CD14-positive monocyte (primary cell): ENCODE results near the gene FOXG1. TPM values are rescaled to one million over a fixed set of nuclear protein-coding genes. Genes with fewer than 3 reads are reported as not detected.
A peak's percentile ranks its signal among the peaks of the same experiment; 100 is the strongest.

Source experiments
- DNase-seq, 3 donors: peaks; one replicate each; pipeline ENCODE4 v3.0.0-alpha.2; 2011 to 2022
- H2AFZ ChIP-seq: 2 replicates; pipeline ENCODE4 v1.6.0; 2012; ENCODE audit warnings: mild to moderate bottlenecking, low read depth, low read length, inconsistent platforms; ENCODE audit not compliant: insufficient read depth, poor library complexity, severe bottlenecking
- H3K27ac ChIP-seq, 2 donors: 1 replicate in 1 of 2; 2 replicates in 1 of 2; pipeline ENCODE4 v1.5.1; 2012 to 2013; ENCODE audit warnings: low read length in 2 of 2, control low read depth in 1 of 2, inconsistent platforms in 1 of 2, low read depth in 1 of 2, mild to moderate bottlenecking in 1 of 2
- H3K27me3 ChIP-seq, 2 donors: one replicate each; pipeline versions ENCODE4 v1.6.0 to v1.6.1; 2011 to 2013; ENCODE audit warnings: low read length in 2 of 2; ENCODE audit not compliant: control insufficient read depth in 2 of 2, insufficient read depth in 2 of 2
- H3K36me3 ChIP-seq, 2 donors: replicated peaks in 1 of 2; 1 replicate in 1 of 2; 2 replicates in 1 of 2; pipeline versions ENCODE4 v1.5.1 to v1.6.1; 2012 to 2013; ENCODE audit warnings: low read length in 2 of 2, control low read depth in 1 of 2, inconsistent platforms in 1 of 2, mild to moderate bottlenecking in 1 of 2; ENCODE audit not compliant: insufficient read depth in 2 of 2, control insufficient read depth in 1 of 2
- H3K4me1 ChIP-seq, 2 donors: 1 replicate in 1 of 2; 2 replicates in 1 of 2; pipeline versions ENCODE4 v1.5.1 to v1.6.1; 2012 to 2013; ENCODE audit warnings: low read length in 2 of 2, control low read depth in 1 of 2, inconsistent platforms in 1 of 2, mild to moderate bottlenecking in 1 of 2, moderate library complexity in 1 of 2; ENCODE audit not compliant: insufficient read depth in 2 of 2, control insufficient read depth in 1 of 2
- H3K4me2 ChIP-seq: replicated peaks from 2 replicates; pipeline ENCODE3; 2012; ENCODE audit warnings: low read length, moderate library complexity, mild to moderate bottlenecking; ENCODE audit not compliant: poor library complexity, severe bottlenecking; ENCODE audit errors: extremely low read depth
- H3K4me3 ChIP-seq, 3 experiments: fragments of 200-600 bp in 1 of 3; sonication (generic) in 1 of 3; replicated peaks in 1 of 3; 1 replicate in 2 of 3; 2 replicates in 1 of 3; pipeline ENCODE4 v1.5.1; 2011 to 2013; ENCODE audit warnings: low read length in 3 of 3, mild to moderate bottlenecking in 3 of 3, control low read depth in 2 of 3, low read depth in 2 of 3, inconsistent platforms in 1 of 3, moderate library complexity in 1 of 3
- H3K79me2 ChIP-seq: 2 replicates; pipeline ENCODE4 v1.6.0; 2012; ENCODE audit warnings: mild to moderate bottlenecking, control low read depth, inconsistent platforms, low read length, moderate library complexity; ENCODE audit not compliant: insufficient read depth
- H3K9ac ChIP-seq: 2 replicates; pipeline ENCODE4 v1.6.0; 2017; ENCODE audit warnings: low read length, mild to moderate bottlenecking; ENCODE audit not compliant: insufficient read depth, poor library complexity, severe bottlenecking
- H3K9me3 ChIP-seq, 2 donors: replicated peaks in 1 of 2; 1 replicate in 1 of 2; 2 replicates in 1 of 2; pipeline versions ENCODE4 v1.5.1 to v1.6.1; 2012 to 2013; ENCODE audit warnings: low read length in 2 of 2, control low read depth in 1 of 2; ENCODE audit not compliant: control insufficient read depth in 1 of 2, insufficient read depth in 1 of 2
- H4K20me1 ChIP-seq: 2 replicates; pipeline ENCODE4 v1.6.0; 2012; ENCODE audit warnings: mild to moderate bottlenecking, low read length, control low read depth, moderate library complexity; ENCODE audit not compliant: insufficient read depth
- H3K27ac Mint-ChIP-seq, 7 donors: one replicate each; pipeline ENCODE4 v1.8.0; 2020; ENCODE audit warnings: mild to moderate bottlenecking in 7 of 7, mixed read lengths in 7 of 7, moderate library complexity in 6 of 7, inconsistent platforms in 2 of 7
- H3K27me3 Mint-ChIP-seq, 3 donors: one replicate each; pipeline ENCODE4 v1.8.0; 2021 to 2022; ENCODE audit warnings: low read depth in 3 of 3, mild to moderate bottlenecking in 3 of 3, mixed read lengths in 3 of 3, moderate library complexity in 3 of 3, inconsistent platforms in 1 of 3
- H3K36me3 Mint-ChIP-seq, 2 donors: one replicate each; pipeline ENCODE4 v1.8.0; 2020; ENCODE audit warnings: mixed read lengths in 2 of 2, inconsistent platforms in 1 of 2, mild to moderate bottlenecking in 1 of 2
- H3K4me1 Mint-ChIP-seq: one replicate; pipeline ENCODE4 v1.8.0; 2020; ENCODE audit warnings: mild to moderate bottlenecking, mixed read lengths
- H3K4me3 Mint-ChIP-seq, 2 donors: one replicate each; pipeline ENCODE4 v1.8.0; 2020; ENCODE audit warnings: mild to moderate bottlenecking in 2 of 2, mixed read lengths in 2 of 2, moderate library complexity in 1 of 2
- H3K9me3 Mint-ChIP-seq, 7 donors: one replicate each; pipeline ENCODE4 v1.8.0; 2020 to 2022; ENCODE audit warnings: mixed read lengths in 7 of 7, mild to moderate bottlenecking in 6 of 7, moderate library complexity in 6 of 7, inconsistent platforms in 2 of 7
- CTCF ChIP-seq: fragments of 200-600 bp; IDR thresholded peaks from one replicate; pipeline ENCODE4 v1.8.0; 2022; ENCODE audit warnings: antibody characterized with exemption, mild to moderate bottlenecking
- WGBS: methylation state at CpG from one replicate; pipeline ENCODE4 v1.1.5; 2013; ENCODE audit warnings: missing lambda C conversion rate; ENCODE audit not compliant: insufficient coverage; 5-methylcytosine and 5-hydroxymethylcytosine counted together
- intact Hi-C, 2 donors: fragments of 100-400 bp; cut with micrococcal nuclease; formaldehyde crosslinking; loops; one replicate each; pipeline versions ENCODE4 v1.15.0 to v1.15.1; 2023
- polyA plus RNA-seq, 3 donors: library from polyadenylated mRNA; depleted of rRNA in 1 of 3; unstranded in 2 of 3; stranded (reverse) in 1 of 3; fragments of 300-500 nt in 2 of 3; fragments of >200 nt in 1 of 3; fragmentation: Illumina TruSeq in 2 of 3; gene quantifications; 1 replicate in 2 of 3; 2 replicates in 1 of 3; pipeline ENCODE4 v1.2.3, GENCODE V29; 2012 to 2021

Gene FOXG1
- polyA plus RNA-seq, 3 donors: not detected

- Histone ChIP-seq H3K27me3 (peaks cover 78 to 91% of the 10 kb centered on the region in 2 donors), H3K4me1 (no peaks in the 10 kb centered on the region), H3K9me3 (peaks cover 12 to 35% of the 10 kb centered on the region in 2 donors), H3K4me3 (no peak overlapping the region), H3K36me3 (no peaks in the 10 kb centered on the region), H3K9ac (no peak overlapping the region), H3K79me2 (no peaks in the 10 kb centered on the region), H2AFZ (no peak overlapping the region), H3K4me2 (no peak overlapping the region), H3K27ac (no peak overlapping the region), H4K20me1 (no peaks in the 10 kb centered on the region)
- 12% methylated on average over 77 of the region's 77 CpGs for WGBS
- Mint-ChIP-seq H3K4me3 (peak overlapping the region in 1 of 2 donors; percentile 84), H3K27ac (peak overlapping the region in 1 of 7 donors; percentile 10), H3K9me3 (peaks cover 5 to 37% (median 30%) of the 10 kb centered on the region in 7 donors), H3K4me1 (peaks cover 14% of the 10 kb centered on the region), H3K36me3 (peaks cover 3 to 10% of the 10 kb centered on the region in 2 donors), H3K27me3 (peaks cover 74 to 87% (median 86%) of the 10 kb centered on the region in 3 donors)
- intact Hi-C loops: no loop called here
- no peak for TF ChIP-seq CTCF
- DNase-seq: no peak
Measured at GRCh38 chr14:28767853-28768741, 1.5 kb downstream of the FOXG1 start.

GRCh38 chr14:28769276-28769880, 2.8 kb downstream of the FOXG1 start:
- Histone ChIP-seq H3K9me3 (peaks cover 17 to 48% of the 10 kb centered on the region in 2 donors), H2AFZ (no peak overlapping the region), H3K4me1 (no peaks in the 10 kb centered on the region), H4K20me1 (no peaks in the 10 kb centered on the region), H3K79me2 (no peaks in the 10 kb centered on the region), H3K27ac (no peak overlapping the region), H3K4me3 (no peak overlapping the region), H3K9ac (no peak overlapping the region), H3K4me2 (no peak overlapping the region), H3K36me3 (no peaks in the 10 kb centered on the region), H3K27me3 (peaks cover 78 to 91% of the 10 kb centered on the region in 2 donors)
- Mint-ChIP-seq H3K9me3 (peaks cover 9 to 46% (median 38%) of the 10 kb centered on the region in 7 donors), H3K4me3 (peak overlapping the region in 1 of 2 donors; percentile 84), H3K27me3 (peaks cover 74 to 89% (median 87%) of the 10 kb centered on the region in 3 donors), H3K27ac (no peak overlapping the region), H3K36me3 (peaks cover 6 to 16% of the 10 kb centered on the region in 2 donors), H3K4me1 (peaks cover 14% of the 10 kb centered on the region)
- DNase-seq: no peak
- WGBS: no CpG with 5 or more reads among the region's 4 CpGs
- no peak for TF ChIP-seq CTCF
- intact Hi-C loops: no loop called here
